ENCODE results near the gene C10orf105.

The C10orf105 gene

DNA sequence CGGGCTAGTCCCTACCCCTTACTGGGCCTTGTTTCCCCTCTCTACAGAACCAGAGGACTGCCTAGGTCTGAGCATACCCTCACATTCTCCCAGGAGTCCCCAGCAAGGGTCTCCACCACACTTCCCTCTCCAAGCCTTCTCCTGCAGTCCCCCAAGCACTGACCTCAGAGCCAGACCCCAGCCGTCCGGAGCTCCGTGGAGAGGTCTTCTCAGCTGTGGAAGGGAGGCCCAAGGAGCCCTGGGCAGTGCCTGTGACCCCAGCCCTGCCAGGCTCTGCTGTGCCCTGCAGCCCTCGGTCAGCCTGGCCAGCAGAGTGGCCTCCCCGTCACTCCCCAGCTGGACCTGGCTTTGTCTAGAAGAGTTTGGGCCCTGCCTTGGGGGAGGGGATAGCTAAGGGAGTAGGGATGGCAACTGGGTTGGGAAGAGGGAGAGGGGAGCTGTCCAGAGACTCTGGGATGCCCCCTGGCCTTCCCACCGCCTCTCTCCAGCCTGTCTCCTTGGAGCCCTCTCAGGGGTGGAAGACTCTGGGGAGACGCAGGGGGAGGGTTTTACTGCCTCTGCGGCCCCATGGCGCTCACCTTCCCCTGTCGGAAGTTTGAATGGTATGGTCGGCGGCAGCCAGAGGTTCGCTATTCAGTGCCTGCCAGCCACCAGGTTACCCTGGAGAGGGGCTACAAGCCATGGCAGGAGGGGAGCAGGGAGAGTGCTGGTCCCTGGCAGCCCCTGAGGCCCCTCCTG, at the start of gene C10orf105:
Gene C10orf105, minus strand, starts transcription at position 315 of the 738 bp plus-strand sequence. CDS start 3,441 bp downstream, outside the sequence.
- DNase-seq: no peak

- DNase-seq: no peak
These were observed 48.0 kb upstream of the C10orf105 start for GRCh38 chr10:71767420-71768035.

DNA sequence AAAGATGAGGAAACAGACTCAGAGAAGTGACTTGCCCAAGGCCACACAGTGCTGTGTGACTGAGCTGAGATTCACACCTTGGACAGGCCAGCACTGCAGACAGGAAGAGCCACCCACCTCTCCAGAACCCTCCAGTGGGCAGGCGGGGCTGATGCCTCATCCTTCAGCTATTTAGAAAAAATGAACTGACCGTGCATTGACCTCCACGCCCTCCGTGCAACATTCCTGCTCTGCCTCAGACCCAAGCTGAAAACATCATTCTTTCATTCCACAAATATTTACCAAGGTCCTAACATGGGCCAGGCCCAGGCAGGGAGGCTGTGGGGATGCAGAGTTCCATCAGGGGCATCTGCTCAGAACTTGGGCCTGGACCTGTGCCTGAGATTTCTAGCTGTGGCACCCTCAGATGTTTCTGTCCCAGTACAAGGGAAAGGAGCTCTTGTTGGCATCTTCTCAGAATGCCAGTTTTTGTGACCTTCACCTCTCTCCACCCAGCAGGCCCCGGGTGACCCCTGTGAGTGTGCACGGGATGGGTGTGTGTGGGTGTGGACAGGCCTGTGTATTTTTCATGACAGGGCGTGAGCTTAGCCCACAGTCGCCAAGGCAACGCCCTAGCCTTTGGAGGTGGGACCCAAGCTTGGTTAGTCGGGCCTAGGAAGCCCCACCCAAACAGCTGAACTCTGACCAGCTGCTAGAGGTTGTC, 47.3 kb upstream of the C10orf105 start:
- DNase-seq: no peak

- DNase-seq: no peak
These were observed 46.5 kb upstream of the C10orf105 start for GRCh38 chr10:71765906-71766716.

DNA sequence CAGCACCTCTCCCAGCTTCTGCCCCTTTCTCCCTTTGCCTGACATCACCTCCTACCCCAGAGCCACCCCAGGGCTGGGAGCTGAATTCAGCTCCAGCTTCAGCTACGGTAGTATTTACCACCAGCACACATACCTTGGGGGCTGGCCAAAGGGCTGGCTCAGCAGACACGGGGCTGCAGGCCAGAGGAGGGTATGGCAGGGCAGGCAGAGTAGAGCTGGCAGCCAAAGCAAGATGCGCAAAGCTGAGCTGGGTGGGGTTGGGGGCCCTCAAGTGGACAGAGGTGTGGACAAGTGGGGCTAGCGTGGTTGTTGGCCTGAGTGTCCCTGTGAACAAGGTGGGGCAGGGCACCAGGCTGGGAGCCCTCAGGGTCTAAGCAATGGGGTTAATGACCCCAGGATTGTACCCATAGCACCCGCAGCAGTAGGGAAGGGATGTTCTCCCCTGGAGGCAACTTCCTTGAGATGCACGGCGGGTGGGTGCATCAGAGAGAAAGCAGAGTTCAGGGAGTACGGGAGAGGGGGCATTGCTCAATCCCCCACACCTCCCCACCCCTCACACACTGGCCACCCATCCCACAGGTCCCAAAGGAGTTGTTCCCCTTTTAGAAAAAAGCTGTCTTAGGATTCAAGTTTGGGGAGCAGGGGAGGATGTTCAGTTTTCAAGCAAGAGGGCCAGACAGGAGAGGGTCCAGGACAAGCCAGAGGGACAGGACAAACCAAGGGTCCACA, 45.8 kb upstream of the C10orf105 start:
- DNase-seq: no peak

- DNase-seq: no peak
These were observed 44.0 kb upstream of the C10orf105 start for GRCh38 chr10:71763352-71764127.

DNA sequence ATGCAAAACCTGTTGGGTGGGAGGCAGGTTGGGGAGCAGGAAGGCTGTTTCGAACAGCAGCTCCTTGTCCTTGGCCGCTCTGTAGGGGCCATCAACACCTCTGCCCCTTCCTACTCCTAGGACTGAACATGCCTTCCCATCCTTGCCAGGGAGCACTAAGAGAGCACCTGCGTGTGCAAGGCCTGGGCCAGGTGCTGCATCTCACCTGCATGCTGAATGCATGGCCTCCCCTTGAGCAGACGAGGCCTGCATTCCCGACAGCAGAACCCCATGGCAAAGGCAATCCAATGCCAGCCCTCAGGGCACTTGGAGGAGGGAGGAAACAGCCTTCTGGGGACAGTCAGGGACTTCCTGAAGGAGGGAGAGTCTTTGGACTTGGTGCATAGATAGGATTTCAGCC, 42.7 kb upstream of the C10orf105 start:
- DNase-seq: no peak

GRCh38 chr10:71761541-71762113, 42.0 kb upstream of the C10orf105 start:
- DNase-seq: no peak

GRCh38 chr10:71761105-71761511, 41.5 kb upstream of the C10orf105 start:
- DNase-seq: no peak

- no peak for DNase-seq
These were observed 37.9 kb upstream of the C10orf105 start for GRCh38 chr10:71757399-71757922.

- DNase-seq: no peak
These were observed 37.0 kb upstream of the C10orf105 start for GRCh38 chr10:71756311-71757191.

DNA sequence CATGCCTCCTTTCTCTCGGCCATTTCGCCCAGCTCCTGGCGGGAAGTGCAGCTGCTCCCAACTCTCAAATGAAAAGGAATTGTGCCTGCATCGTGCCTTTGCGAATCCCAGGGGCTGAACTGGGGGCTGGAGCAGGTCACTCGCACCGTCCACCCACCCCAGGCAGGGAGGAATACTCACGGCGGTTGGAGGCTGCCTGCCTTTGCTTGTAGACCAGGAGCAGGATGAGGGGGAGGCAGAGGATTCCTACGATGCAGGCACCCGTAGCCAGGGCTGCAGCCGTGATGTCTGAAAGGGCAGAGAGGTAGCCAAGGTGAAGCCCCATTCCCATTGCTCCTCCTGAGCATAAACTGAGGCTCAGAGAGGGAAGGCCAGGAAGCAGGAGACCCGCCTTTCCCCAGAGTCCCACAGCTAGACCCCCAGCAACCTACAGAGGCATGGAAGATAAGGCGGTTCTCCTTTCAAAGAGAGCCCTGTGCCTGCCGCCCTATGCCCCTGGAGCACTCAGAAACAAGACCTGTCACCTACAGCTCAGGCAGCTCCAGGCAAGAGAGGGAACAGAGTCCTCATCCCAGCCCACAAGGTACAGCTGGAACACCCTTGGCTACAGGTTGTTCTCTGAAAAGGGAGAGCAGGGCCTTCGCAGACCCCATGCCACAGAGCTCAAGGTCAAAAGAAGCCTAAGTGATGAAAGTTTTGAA, 35.8 kb upstream of the C10orf105 start:
- DNase-seq: no peak

DNA sequence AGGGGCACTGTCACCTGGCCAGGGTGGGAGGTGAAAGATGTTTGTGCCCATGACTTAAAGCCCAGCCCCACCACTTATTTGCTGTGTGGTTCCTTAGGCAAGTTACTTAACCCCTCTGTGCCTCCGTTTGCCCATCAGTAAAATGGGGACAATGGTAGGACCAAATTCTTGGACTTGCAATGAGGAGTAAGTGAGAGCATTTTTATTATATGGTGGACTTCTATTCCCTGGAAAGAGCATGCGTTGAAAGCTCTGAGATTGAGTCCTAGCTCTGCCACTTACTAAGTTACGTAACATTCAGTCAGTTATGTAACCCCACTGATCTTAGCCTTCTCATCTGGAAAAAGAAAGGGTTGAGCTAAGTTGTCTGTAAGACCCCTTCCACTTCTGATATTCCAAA, 35.0 kb upstream of the C10orf105 start:
- no peak for DNase-seq

GRCh38 chr10:71753960-71754505, 34.5 kb upstream of the C10orf105 start:
- no peak for DNase-seq

GRCh38 chr10:71753091-71753959, 33.7 kb upstream of the C10orf105 start:
- DNase-seq: no peak

GRCh38 chr10:71752391-71753090, 33.0 kb upstream of the C10orf105 start:
- no peak for DNase-seq
